HEK293 (cell line): Measurements from ENCODE around the gene SULT4A1.

Source experiments
- EGR2 ChIP-seq: fragments of 450-650 bp; formaldehyde crosslinking; IDR thresholded peaks from 2 replicates; pipeline ENCODE4 v1.5.1; 2016; ENCODE audit warnings: low read depth, missing biosample characterization, missing genetic modification characterization
- YY1 ChIP-seq: fragments of 450-650 bp; formaldehyde crosslinking; IDR thresholded peaks from 2 replicates; pipeline ENCODE4 v1.5.1; 2018; ENCODE audit warnings: missing biosample characterization, missing genetic modification characterization
- ZNF121 ChIP-seq: fragments of 450-650 bp; formaldehyde crosslinking; IDR thresholded peaks from 2 replicates; pipeline ENCODE4 v1.5.1; 2016; ENCODE audit warnings: missing biosample characterization, missing genetic modification characterization
- ZNF133 ChIP-seq: fragments of 450-650 bp; formaldehyde crosslinking; IDR thresholded peaks from 2 replicates; pipeline ENCODE4 v1.5.1; 2016; ENCODE audit warnings: missing biosample characterization, missing genetic modification characterization
- ZNF155 ChIP-seq: fragments of 450-650 bp; formaldehyde crosslinking; IDR thresholded peaks from 2 replicates; pipeline ENCODE4 v1.5.1; 2016; ENCODE audit warnings: missing biosample characterization, missing genetic modification characterization
- ZNF23 ChIP-seq: fragments of 450-650 bp; formaldehyde crosslinking; IDR thresholded peaks from 2 replicates; pipeline ENCODE4 v1.5.1; 2016; ENCODE audit warnings: missing biosample characterization, missing genetic modification characterization, borderline replicate concordance
- ZNF501 ChIP-seq: fragments of 450-650 bp; formaldehyde crosslinking; IDR thresholded peaks from 2 replicates; pipeline ENCODE4 v1.5.1; 2016; ENCODE audit warnings: missing biosample characterization, missing genetic modification characterization
- TF ChIP-seq, protein P1 (sequence below): fragments of 450-650 bp; formaldehyde crosslinking; IDR thresholded peaks from 2 replicates; pipeline ENCODE4 v1.5.1; 2016; ENCODE audit warnings: missing biosample characterization, missing genetic modification characterization
- TF ChIP-seq, protein P2 (sequence below): fragments of 450-650 bp; formaldehyde crosslinking; IDR thresholded peaks from 2 replicates; pipeline ENCODE4 v1.5.1; 2016; ENCODE audit warnings: missing biosample characterization, missing genetic modification characterization, low read depth

DNA sequence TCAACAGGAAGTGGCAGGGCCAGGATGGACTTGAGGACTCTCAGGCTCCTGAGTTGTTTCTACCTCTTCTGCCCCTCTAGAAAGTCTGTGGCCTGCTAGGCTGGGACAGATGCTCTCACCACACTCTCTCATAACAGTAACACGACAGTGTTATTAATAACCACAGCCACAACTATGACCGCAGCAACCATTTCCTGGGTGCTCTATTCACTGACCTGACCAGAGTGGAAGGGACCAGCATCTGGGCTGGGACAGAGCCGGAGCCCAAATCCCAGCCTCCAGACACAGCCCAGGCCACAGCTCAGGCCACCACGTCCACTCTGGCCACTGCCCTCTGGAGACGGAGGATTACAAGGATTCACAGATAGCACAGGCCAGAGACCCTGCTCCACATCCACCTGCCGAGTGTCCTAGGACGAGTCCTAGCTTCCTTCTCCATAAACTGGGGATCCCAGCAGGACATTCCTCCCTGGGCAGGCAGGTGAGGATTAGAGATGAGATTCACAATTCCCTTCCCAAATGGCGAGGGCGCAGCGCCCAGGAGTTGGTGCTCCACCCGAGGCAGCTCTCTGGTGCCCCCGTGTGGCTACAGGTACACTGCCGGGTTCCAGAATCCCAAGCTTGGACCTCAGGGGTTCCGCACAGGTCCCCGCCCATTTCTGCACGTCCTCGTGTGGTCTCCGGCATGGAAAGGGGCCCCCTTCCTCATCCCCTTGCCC lies 22.4 kb upstream of the SULT4A1 start:
- no peak for TF ChIP-seq ZNF501 (tag by site-specific recombination)
- no peak for TF ChIP-seq YY1
- TF ChIP-seq ZNF133 (tag by site-specific recombination): no peak
- TF ChIP-seq, protein P1, sequence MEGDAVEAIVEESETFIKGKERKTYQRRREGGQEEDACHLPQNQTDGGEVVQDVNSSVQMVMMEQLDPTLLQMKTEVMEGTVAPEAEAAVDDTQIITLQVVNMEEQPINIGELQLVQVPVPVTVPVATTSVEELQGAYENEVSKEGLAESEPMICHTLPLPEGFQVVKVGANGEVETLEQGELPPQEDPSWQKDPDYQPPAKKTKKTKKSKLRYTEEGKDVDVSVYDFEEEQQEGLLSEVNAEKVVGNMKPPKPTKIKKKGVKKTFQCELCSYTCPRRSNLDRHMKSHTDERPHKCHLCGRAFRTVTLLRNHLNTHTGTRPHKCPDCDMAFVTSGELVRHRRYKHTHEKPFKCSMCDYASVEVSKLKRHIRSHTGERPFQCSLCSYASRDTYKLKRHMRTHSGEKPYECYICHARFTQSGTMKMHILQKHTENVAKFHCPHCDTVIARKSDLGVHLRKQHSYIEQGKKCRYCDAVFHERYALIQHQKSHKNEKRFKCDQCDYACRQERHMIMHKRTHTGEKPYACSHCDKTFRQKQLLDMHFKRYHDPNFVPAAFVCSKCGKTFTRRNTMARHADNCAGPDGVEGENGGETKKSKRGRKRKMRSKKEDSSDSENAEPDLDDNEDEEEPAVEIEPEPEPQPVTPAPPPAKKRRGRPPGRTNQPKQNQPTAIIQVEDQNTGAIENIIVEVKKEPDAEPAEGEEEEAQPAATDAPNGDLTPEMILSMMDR: peak; percentile 66
- TF ChIP-seq EGR2 (tag by site-specific recombination): no peak
- no peak for TF ChIP-seq ZNF23
- no peak for TF ChIP-seq ZNF155
- TF ChIP-seq ZNF121: no peak
- TF ChIP-seq, protein P2, sequence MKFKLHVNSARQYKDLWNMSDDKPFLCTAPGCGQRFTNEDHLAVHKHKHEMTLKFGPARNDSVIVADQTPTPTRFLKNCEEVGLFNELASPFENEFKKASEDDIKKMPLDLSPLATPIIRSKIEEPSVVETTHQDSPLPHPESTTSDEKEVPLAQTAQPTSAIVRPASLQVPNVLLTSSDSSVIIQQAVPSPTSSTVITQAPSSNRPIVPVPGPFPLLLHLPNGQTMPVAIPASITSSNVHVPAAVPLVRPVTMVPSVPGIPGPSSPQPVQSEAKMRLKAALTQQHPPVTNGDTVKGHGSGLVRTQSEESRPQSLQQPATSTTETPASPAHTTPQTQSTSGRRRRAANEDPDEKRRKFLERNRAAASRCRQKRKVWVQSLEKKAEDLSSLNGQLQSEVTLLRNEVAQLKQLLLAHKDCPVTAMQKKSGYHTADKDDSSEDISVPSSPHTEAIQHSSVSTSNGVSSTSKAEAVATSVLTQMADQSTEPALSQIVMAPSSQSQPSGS: no peak
